Bronchial epithelial cell (primary cell): ENCODE results near the gene FBXL17. TPM values are rescaled to one million over a fixed set of nuclear protein-coding genes. Genes with fewer than 3 reads are reported as not detected.

Experiments
- DNase-seq: peaks from one replicate; pipeline ENCODE4 v3.0.0-alpha.2; 2010; ENCODE audit warnings: low read depth
- FAIRE-seq: peaks from 2 replicates; lab custom pipeline; 2011; peaks lifted over from hg19 to GRCh38; lab: Jason Lieb, UNC
- H3K27me3 ChIP-seq: 2 replicates; pipeline ENCODE4 v1.5.1; 2011; ENCODE audit warnings: low read length; ENCODE audit not compliant: control insufficient read depth, insufficient read depth
- H3K36me3 ChIP-seq: 2 replicates; pipeline ENCODE4 v1.5.1; 2011; ENCODE audit warnings: low read length; ENCODE audit not compliant: control insufficient read depth, insufficient read depth
- H3K4me3 ChIP-seq: 2 replicates; pipeline ENCODE4 v1.5.1; 2011; ENCODE audit warnings: mild to moderate bottlenecking, low read depth, low read length, control low read depth
- total RNA-seq: library from RNA; depleted of rRNA; stranded (reverse); fragments of >200 nt; gene quantifications from 2 replicates; pipeline ENCODE4 v1.2.1, GENCODE V29; 2014
- TF ChIP-seq, protein P1 (sequence below): IDR thresholded peaks from 2 replicates; pipeline ENCODE4 v1.5.1; 2011; ENCODE audit warnings: mild to moderate bottlenecking, moderate library complexity, low read length, control low read depth, inconsistent platforms; ENCODE audit not compliant: insufficient read depth, severe bottlenecking

Gene FBXL17
- total RNA-seq, 1 donor from 2014 or later = 6.6 TPM

DNA sequence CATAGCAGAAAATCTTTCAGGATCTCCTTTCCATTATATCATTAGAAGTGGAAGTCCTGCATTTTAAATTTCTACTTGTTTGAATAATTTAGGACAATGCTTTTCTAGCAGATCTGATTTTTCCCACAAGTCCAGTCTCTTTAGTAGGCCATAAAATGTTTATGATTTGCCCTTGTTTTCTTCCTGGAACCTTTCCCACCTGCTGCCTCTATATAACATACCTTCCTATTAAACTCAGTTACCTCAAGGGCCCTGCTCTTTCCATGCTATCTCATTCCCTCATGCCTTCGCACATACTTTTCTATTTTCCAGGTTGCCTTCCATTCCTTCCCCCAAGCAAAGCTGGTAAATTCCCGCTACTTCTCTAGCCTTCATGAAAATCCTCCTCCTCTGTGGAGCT is 524.1 kb downstream of the FBXL17 start:
- FAIRE-seq (no peak), DNase-seq (no peak)
- no peak overlapping the region for H3K4me3 ChIP-seq
- H3K36me3 ChIP-seq = no peaks in the 10 kb centered on the region
- TF ChIP-seq, protein P1, sequence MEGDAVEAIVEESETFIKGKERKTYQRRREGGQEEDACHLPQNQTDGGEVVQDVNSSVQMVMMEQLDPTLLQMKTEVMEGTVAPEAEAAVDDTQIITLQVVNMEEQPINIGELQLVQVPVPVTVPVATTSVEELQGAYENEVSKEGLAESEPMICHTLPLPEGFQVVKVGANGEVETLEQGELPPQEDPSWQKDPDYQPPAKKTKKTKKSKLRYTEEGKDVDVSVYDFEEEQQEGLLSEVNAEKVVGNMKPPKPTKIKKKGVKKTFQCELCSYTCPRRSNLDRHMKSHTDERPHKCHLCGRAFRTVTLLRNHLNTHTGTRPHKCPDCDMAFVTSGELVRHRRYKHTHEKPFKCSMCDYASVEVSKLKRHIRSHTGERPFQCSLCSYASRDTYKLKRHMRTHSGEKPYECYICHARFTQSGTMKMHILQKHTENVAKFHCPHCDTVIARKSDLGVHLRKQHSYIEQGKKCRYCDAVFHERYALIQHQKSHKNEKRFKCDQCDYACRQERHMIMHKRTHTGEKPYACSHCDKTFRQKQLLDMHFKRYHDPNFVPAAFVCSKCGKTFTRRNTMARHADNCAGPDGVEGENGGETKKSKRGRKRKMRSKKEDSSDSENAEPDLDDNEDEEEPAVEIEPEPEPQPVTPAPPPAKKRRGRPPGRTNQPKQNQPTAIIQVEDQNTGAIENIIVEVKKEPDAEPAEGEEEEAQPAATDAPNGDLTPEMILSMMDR = no peak
- peaks cover 3% of the 10 kb centered on the region for H3K27me3 ChIP-seq

DNA sequence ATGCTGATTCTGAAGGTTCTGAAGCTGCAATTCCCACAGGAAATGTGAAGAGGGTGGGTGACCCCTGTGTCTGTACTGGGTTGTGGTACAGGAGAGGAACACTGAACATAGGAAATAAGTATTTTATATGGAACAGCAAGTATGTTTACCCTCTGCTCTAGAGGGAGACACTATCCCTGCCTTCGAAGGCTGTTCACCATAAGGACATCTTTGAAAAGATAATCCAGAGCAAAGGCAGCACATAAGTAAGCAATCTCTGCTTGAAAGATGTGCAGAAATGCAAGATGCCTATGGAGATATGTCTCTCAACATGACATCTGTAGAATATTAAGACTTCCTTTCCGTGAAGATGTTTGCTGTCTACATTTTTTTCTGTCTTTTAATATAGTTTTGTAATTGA is 526.7 kb downstream of the FBXL17 start:
- Histone ChIP-seq H3K36me3 (no peaks in the 10 kb centered on the region), H3K4me3 (no peak overlapping the region), H3K27me3 (peaks cover 3% of the 10 kb centered on the region)
- TF ChIP-seq, protein P1 = no peak
- FAIRE-seq (no peak), DNase-seq (no peak)

DNA sequence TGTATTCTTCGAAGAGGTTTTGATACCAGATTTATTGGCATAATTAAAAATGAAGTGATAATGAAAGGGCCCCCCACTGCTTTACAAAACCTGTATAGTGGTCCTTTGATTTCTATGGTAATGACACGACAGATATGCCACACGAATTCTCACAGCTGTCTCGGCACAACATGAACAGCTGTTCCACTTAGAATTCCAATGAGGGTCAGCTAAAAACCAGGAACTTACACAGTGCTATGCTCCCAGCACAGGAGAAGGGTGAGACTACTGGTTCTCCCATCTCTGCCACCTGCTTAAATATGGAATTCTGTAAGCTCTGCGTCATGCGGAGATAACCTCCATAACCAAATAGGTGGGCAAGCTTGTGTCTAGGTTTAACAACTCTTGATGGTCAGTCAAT is 528.2 kb downstream of the FBXL17 start:
- peaks cover 3% of the 10 kb centered on the region for H3K27me3 ChIP-seq
- TF ChIP-seq, protein P1 = no peak
- H3K36me3 ChIP-seq = no peaks in the 10 kb centered on the region
- no peak for DNase-seq
- FAIRE-seq = no peak
- no peak overlapping the region for H3K4me3 ChIP-seq

DNA sequence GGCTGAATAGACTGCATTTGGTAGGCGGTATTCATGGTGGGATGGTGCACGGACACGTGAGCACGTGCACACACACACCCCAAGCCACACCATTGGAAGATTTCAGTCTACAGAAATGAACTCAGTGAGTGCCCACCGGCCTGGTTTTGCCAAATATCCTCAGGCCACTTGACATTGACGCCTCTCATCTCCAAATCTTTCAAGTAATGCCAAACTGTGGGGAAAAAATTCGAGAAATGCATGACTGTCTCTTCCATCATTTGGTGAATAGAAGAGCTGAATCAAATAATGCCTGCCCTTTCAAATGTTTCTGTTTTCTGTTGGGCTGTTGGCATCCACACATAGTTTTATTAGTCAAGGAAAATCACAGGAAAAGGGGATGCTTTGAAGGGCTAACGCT is 528.9 kb downstream of the FBXL17 start:
- FAIRE-seq (no peak), DNase-seq (no peak)
- Histone ChIP-seq H3K27me3 (peaks cover 3% of the 10 kb centered on the region), H3K4me3 (no peak overlapping the region), H3K36me3 (no peaks in the 10 kb centered on the region)
- TF ChIP-seq, protein P1 = no peak

DNA sequence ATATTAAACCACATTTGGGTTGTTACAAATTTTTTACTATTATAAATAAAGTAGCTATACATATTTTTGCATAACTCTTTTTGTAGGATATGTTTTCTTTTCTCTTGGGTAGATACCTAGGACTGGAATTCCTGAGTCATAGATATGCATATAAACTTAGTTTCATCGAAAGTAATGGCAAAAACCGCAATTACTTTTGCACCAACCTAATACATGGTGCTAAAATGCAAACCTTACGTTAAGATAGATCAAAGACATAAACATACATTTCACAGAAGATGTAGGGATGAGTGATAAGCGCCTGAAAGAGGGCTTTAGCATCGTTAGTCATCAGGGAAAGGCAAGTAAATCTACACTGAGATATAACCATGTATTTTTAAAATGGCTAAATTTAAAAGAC is 532.8 kb downstream of the FBXL17 start:
- TF ChIP-seq, protein P1 = no peak
- Histone ChIP-seq H3K36me3 (no peaks in the 10 kb centered on the region), H3K4me3 (no peak overlapping the region), H3K27me3 (peaks cover 2% of the 10 kb centered on the region)
- no peak for FAIRE-seq
- no peak for DNase-seq

DNA sequence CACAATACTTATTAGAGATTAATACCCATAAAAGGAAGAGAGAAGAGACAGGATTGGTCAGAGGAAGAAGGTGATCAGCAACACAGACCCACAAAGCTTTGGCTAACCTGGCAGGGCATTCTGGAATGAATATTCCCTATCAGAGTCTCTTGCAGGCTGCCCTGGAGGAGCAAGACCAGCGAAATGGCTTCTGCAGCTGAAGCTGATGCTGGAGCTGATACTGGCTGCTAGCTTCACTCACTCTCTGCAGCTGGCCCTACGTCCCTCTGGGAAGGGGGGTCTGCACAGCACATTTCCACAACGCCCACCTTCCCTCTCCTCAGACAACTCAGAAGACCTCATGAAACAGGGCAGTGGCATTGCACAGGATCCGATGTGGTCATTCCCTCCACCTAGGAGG is 541.3 kb downstream of the FBXL17 start:
- DNase-seq (no peak), FAIRE-seq (no peak)
- TF ChIP-seq, protein P1 = no peak
- Histone ChIP-seq H3K27me3 (no peaks in the 10 kb centered on the region), H3K4me3 (no peak overlapping the region), H3K36me3 (no peaks in the 10 kb centered on the region)
